ENCODE results near the gene AMIGO3.
A peak's percentile ranks its signal among the peaks of the same experiment; 100 is the strongest.
"Not testable (repeated sequence)": the region's sequence is repeated elsewhere in the genome, so short reads cannot be mapped to it uniquely, and the experiment has no call there.

Gene AMIGO3

GRCh38 chr3:49706456-49707112 is 12.9 kb downstream of the AMIGO3 start:
- no peak for DNase-seq

- DNase-seq = no peak
Observed at GRCh38 chr3:49705390-49705960, 14.0 kb downstream of the AMIGO3 start.

DNA sequence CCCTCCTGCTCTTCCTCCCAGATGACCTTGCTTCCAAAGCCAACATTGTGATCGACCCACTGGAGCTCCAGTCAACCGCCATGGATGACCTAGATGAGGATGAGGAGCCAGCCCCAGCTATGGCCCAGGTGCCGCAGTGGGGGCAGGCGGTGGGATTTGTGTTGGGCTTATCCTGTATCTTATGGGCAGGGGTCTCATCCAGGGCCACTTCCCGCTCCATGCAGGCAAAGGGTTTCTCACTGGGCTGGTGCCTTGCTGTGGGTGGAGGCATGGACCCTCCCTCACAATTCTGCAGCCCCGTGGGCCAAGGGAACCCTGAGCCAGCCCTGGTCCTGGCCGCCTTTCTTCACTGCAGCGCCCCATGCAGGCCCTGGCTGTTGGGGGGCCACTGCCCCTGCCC is 14.9 kb downstream of the AMIGO3 start:
- no peak for DNase-seq

GRCh38 chr3:49703956-49704355 is 15.5 kb downstream of the AMIGO3 start:
- DNase-seq = no peak

- DNase-seq = peak; percentile 77 to 82 (median 79)
Observed at GRCh38 chr3:49703443-49703927, 16.0 kb downstream of the AMIGO3 start.

DNA sequence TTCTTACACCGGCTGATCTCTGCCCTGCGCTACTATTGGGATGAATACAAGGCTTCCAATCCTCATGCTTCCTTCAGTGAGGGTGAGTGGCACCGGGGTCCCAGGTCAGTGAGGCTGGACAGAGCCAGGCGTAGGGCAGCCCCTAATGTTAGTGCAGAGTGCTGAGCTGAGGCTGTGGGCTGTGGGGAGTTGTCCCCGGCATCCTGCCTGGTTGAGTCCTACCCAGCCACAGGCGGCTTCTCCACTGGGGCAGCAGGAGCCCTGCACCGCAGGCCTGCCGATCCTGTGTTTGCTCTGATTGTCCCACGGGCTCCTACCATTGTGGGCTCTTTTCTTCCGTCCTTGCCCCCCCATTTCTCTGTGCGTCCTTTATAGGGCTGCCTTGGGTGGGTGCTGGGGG is 16.8 kb downstream of the AMIGO3 start:
- no peak for DNase-seq

GRCh38 chr3:49701388-49702077 is 18.0 kb downstream of the AMIGO3 start:
- DNase-seq = peak in 1 of 3 donors; percentile 31

- DNase-seq = no peak
Observed at GRCh38 chr3:49700453-49701128, 18.9 kb downstream of the AMIGO3 start.

GRCh38 chr3:49700014-49700413 is 19.5 kb downstream of the AMIGO3 start:
- no peak for DNase-seq

- DNase-seq = no peak
Observed at GRCh38 chr3:49699281-49699979, 20.1 kb downstream of the AMIGO3 start.

GRCh38 chr3:49695350-49696015 is 24.0 kb downstream of the AMIGO3 start:
- DNase-seq = not testable (repeated sequence)

DNA sequence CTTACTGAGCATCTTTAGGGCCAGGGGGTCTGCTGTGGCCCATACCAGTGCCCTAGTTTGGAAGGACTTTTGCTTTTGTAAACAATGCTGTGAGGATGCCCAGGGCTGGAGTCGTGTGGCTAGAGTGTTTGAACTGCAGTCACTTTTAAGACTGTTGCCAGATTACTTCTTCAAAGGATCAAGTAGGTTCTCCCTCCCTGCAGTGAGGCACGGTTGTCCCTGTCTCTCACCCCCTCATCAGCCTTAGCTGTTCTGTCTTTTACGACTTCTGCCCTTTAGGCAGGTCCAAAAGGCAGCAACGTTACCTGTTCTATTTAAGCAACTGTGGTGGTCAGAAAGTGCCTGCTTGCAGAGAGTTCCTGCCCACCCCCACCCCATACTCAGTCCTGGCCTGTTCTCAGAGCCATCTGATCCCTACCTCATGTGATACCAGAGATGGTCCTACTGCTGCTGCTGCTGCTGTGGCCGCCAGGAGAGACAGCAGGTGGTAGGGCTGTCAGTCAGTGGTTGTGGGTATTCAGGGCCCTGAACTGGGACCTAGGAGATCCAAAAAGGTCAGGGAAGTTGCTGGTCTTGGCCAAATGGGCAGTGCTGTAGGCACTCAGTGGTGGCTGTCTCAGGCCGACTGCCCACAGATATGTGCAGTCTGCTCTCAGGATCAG is 24.9 kb downstream of the AMIGO3 start:
- DNase-seq = not testable (repeated sequence)

GRCh38 chr3:49691481-49691880 is 28.0 kb downstream of the AMIGO3 start:
- not testable (repeated sequence) for DNase-seq

DNA sequence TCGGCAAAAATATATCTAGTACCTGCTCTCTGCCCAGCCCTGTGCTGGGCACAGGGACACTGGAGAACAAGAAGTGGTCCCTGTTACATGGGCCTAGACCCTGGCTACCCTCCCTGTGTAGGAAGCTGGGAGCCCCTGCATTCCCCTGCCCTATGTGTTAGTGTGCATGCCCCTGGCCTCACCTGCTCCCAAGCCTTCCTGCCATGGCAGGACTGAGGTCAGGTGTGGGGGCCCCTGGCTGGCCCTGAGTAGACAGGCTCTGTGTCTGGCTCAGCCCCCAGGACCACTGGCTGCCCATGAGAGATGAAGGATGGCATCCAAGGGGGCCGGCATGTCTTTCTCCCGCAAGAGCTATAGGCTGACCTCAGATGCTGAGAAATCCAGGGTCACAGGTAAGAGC is 28.6 kb downstream of the AMIGO3 start:
- DNase-seq = not testable (repeated sequence)

- DNase-seq = not testable (repeated sequence)
Observed at GRCh38 chr3:49689908-49690624, 29.4 kb downstream of the AMIGO3 start.

GRCh38 chr3:49689046-49689907 is 30.2 kb downstream of the AMIGO3 start, which contains the start of the genes MST1 and RNF123:
Gene MST1 (minus strand): TSS chr3:49689474. CDS start chr3:49688691, 783 bp downstream.
Gene RNF123 (plus strand): TSS chr3:49689557. CDS start chr3:49691166, 1,609 bp downstream.
- peak; percentile 94 to 97 (median 96) for DNase-seq

GRCh38 chr3:49688338-49689045 is 31.0 kb downstream of the AMIGO3 start:
- not testable (repeated sequence) for DNase-seq

DNA sequence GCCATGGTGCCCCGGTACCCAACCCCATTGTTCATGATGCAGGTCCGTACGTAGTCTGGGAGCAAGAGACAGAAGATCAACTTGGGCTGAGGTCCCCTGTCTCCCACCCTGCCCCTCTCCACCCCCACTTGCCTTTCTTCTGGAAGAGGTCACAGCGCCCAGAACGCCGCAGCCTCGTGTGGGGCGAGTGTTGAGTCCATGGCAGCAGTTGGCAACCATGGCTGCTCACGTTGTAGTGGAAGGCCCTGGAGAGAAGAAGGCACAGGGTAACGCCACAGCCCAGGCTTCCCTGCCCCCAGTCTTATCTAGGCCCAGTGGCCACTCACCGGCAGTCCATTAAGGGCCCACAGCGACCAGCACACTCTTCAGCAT is 32.1 kb downstream of the AMIGO3 start:
- DNase-seq = not testable (repeated sequence)
